Parietal lobe (tissue), 2 donors: Measurements from ENCODE around the gene DESI1. TPM values are rescaled to one million over a fixed set of nuclear protein-coding genes. Genes with fewer than 3 reads are reported as not detected.

Source experiments
- small RNA-seq: library from RNA; depleted of rRNA; stranded (forward); fragments of <200 nt; gene quantifications from one replicate; pipeline ENCODE3, GENCODE V24; 2014; ENCODE audit warnings: low replicate concordance
- total RNA-seq: library from RNA; depleted of rRNA; stranded (reverse); fragments of >200 nt; gene quantifications from one replicate; pipeline ENCODE4 v1.2.3, GENCODE V29; 2014

DESI1 gene
- total RNA-seq: 19.7 TPM

GRCh38 chr22:41620589-41621098 is at the start of gene DESI1:
TSS of gene DESI1 (minus strand) at chr22:41621043. CDS start at chr22:41620839, 204 bp downstream.

DNA sequence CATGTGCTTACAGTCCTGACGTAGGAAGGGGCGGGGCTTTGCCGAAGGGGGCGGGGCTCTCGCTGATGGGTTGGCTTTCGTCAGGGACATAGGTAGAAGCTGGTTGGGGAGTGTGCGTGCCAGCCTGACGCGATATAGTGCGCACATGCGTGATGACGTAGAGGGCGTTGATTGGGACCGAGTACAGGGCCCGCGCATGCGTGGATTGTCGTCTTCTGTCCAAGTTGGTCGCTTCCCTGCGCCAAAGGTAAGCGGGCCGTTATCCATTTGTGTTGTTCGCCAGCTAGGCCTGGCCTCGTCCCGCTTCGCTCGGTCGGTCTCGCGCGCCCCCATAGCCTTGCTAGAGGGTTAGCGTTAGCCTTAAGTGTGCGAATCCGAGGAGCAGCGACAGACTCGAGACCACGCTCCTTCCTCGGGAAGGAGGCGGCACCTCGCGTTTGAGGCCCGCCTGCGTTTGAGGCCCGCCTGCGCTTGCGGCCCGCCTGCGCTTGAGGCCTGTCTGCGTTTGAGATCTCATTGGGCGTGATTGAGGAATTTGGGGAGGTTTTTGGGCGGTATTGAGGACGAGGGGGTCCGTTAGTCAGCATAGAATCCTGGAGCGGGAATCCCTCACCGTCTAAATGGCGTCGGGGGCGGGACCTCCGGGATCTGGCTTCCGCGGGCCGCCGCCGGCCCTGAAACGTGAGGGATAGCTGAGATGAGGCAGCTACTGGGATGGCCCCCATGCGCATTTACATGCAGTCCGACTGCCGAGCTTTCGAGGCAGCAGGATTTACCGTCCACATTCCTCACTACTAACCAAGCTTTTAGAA is 462 bp upstream of the DESI1 start, which contains the start of gene XRCC6:
XRCC6 (plus strand) TSS at position 197 of the 812 bp plus-strand sequence. CDS start 710 bp downstream, outside the sequence.

GRCh38 chr22:41589391-41590241 is 31.2 kb downstream of the DESI1 start, which contains the start of gene PMM1:
TSS of gene PMM1 (minus strand) at chr22:41589840. CDS start at chr22:41589805, 35 bp downstream.

Small RNA genes within 50 kb of the gene (small RNA-seq; reads per million reads assigned to genes)
- not detected for gene RF00019

Other genes with a start within 250 kb of the DESI1 start
- 7.8 TPM for gene TEF, start 239.1 kb downstream of the DESI1 start, total RNA-seq
- 19.1 TPM for gene TOB2, start 174.2 kb downstream of the DESI1 start, total RNA-seq
- gene PHF5A, start 152.4 kb downstream of the DESI1 start, total RNA-seq: 34.4 TPM
- gene ACO2, start 151.9 kb downstream of the DESI1 start, total RNA-seq: 78.6 TPM
- 35.4 TPM for gene POLR3H, start 76.6 kb downstream of the DESI1 start, total RNA-seq
- 17.8 TPM for gene CSDC2, start 60.0 kb downstream of the DESI1 start, total RNA-seq
- gene PMM1, start 31.2 kb downstream of the DESI1 start, total RNA-seq: 16.0 TPM
- 192 TPM for gene XRCC6, start 252 bp upstream of the DESI1 start, total RNA-seq
- 68.9 TPM for gene SNU13, start 67.8 kb upstream of the DESI1 start, total RNA-seq
- not detected for gene MEI1, start 78.5 kb upstream of the DESI1 start, total RNA-seq
- 11.0 TPM for gene CCDC134, start 179.6 kb upstream of the DESI1 start, total RNA-seq
- gene SREBF2, start 212.1 kb upstream of the DESI1 start, total RNA-seq: 132 TPM